GM23338 (cell line): ENCODE data around the gene GALNT3.

Source experiments
- CREB1 ChIP-seq: fragments of 250-450 bp; sonication (Bioruptor Pico); IDR thresholded peaks from 2 replicates; pipeline ENCODE4 v1.5.0; 2020; ENCODE audit warnings: low read depth, mild to moderate bottlenecking, moderate library complexity
- EZH2 ChIP-seq: fragments of 200-600 bp; sonication (generic); IDR thresholded peaks from one replicate; pipeline ENCODE4 v1.8.0; 2017; ENCODE audit warnings: antibody characterized with exemption, mild to moderate bottlenecking, low read depth; ENCODE audit not compliant: unreplicated experiment
- EZH2phosphoT487 ChIP-seq: fragments of 200-600 bp; sonication (generic); IDR thresholded peaks from one replicate; pipeline ENCODE4 v1.8.1; 2018; ENCODE audit warnings: antibody characterized with exemption; ENCODE audit not compliant: unreplicated experiment
- NANOG ChIP-seq: IDR thresholded peaks from 2 replicates; pipeline ENCODE4 v1.6.1; 2016; ENCODE audit warnings: antibody characterized with exemption, borderline replicate concordance
- POLR2AphosphoS5 ChIP-seq: IDR thresholded peaks from 2 replicates; pipeline ENCODE4 v1.6.1; 2016; ENCODE audit warnings: antibody characterized with exemption, low read depth
- TF ChIP-seq, protein P1 (sequence below), 2 experiments: fragments of 200-600 bp in 1 of 2; sonication (generic) in 1 of 2; conservative IDR thresholded peaks; 2 replicates each; pipeline versions ENCODE4 v1.5.1 to v1.6.1; 2016 to 2017; ENCODE audit warnings: antibody characterized with exemption in 2 of 2, low read depth in 2 of 2, mild to moderate bottlenecking in 2 of 2, moderate library complexity in 1 of 2
- TF ChIP-seq, protein P2 (sequence below): IDR thresholded peaks from 2 replicates; pipeline ENCODE4 v1.6.1; 2016; ENCODE audit warnings: antibody characterized with exemption
- TF ChIP-seq, protein P3 (sequence below): IDR thresholded peaks from one replicate; pipeline ENCODE4 v1.6.1; 2018; ENCODE audit warnings: antibody characterized with exemption; ENCODE audit not compliant: unreplicated experiment

DNA sequence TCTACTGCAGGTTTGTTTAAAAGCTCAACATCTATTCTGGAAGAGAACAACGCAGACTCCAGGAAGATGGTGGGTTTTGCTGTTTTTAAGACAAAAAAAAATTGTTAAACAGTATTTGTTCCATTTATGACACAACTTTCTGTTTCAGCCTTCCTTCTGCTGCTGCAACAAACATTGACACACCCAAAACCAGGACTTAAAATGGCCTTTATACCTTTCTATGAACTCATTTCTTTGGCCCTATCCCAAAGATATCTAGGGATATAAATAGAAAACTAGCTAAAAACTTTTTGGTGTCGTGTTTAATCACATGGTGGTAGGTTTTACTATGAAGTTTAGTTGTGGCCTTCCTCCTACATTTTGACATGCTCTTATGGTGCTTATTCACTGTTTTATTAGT lies 964 bp upstream of the GALNT3 start:
- TF ChIP-seq, protein P1, sequence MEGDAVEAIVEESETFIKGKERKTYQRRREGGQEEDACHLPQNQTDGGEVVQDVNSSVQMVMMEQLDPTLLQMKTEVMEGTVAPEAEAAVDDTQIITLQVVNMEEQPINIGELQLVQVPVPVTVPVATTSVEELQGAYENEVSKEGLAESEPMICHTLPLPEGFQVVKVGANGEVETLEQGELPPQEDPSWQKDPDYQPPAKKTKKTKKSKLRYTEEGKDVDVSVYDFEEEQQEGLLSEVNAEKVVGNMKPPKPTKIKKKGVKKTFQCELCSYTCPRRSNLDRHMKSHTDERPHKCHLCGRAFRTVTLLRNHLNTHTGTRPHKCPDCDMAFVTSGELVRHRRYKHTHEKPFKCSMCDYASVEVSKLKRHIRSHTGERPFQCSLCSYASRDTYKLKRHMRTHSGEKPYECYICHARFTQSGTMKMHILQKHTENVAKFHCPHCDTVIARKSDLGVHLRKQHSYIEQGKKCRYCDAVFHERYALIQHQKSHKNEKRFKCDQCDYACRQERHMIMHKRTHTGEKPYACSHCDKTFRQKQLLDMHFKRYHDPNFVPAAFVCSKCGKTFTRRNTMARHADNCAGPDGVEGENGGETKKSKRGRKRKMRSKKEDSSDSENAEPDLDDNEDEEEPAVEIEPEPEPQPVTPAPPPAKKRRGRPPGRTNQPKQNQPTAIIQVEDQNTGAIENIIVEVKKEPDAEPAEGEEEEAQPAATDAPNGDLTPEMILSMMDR (conservative IDR thresholded peaks at IDR 0.05; ENCODE audit: low read depth in 2 of 2): no peak
- TF ChIP-seq POLR2AphosphoS5: no peak
- no peak for TF ChIP-seq EZH2phosphoT487
- TF ChIP-seq EZH2: no peak
- TF ChIP-seq, protein P2, sequence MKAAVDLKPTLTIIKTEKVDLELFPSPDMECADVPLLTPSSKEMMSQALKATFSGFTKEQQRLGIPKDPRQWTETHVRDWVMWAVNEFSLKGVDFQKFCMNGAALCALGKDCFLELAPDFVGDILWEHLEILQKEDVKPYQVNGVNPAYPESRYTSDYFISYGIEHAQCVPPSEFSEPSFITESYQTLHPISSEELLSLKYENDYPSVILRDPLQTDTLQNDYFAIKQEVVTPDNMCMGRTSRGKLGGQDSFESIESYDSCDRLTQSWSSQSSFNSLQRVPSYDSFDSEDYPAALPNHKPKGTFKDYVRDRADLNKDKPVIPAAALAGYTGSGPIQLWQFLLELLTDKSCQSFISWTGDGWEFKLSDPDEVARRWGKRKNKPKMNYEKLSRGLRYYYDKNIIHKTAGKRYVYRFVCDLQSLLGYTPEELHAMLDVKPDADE: no peak
- TF ChIP-seq CREB1 (CRISPR knock-in tag): no peak
- TF ChIP-seq NANOG: no peak
- TF ChIP-seq, protein P3, sequence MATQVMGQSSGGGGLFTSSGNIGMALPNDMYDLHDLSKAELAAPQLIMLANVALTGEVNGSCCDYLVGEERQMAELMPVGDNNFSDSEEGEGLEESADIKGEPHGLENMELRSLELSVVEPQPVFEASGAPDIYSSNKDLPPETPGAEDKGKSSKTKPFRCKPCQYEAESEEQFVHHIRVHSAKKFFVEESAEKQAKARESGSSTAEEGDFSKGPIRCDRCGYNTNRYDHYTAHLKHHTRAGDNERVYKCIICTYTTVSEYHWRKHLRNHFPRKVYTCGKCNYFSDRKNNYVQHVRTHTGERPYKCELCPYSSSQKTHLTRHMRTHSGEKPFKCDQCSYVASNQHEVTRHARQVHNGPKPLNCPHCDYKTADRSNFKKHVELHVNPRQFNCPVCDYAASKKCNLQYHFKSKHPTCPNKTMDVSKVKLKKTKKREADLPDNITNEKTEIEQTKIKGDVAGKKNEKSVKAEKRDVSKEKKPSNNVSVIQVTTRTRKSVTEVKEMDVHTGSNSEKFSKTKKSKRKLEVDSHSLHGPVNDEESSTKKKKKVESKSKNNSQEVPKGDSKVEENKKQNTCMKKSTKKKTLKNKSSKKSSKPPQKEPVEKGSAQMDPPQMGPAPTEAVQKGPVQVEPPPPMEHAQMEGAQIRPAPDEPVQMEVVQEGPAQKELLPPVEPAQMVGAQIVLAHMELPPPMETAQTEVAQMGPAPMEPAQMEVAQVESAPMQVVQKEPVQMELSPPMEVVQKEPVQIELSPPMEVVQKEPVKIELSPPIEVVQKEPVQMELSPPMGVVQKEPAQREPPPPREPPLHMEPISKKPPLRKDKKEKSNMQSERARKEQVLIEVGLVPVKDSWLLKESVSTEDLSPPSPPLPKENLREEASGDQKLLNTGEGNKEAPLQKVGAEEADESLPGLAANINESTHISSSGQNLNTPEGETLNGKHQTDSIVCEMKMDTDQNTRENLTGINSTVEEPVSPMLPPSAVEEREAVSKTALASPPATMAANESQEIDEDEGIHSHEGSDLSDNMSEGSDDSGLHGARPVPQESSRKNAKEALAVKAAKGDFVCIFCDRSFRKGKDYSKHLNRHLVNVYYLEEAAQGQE: no peak
